Cardiac muscle cell (in vitro differentiated cells and primary cell): Measurements from ENCODE around the gene ATXN1L. TPM values are rescaled to one million over a fixed set of nuclear protein-coding genes. Genes with fewer than 3 reads are reported as not detected.

Source experiments
- polyA plus RNA-seq: library from polyadenylated mRNA; unstranded; fragments of >200 nt; fragmentation: Nextera tagmentation; extraction: Ambion mirVana; gene quantifications from 2 replicates; pipeline ENCODE4 v1.2.1, GENCODE V29; 2016
- total RNA-seq: library from RNA; depleted of rRNA; stranded (reverse); fragments of >200 nt; gene quantifications from 2 replicates; pipeline ENCODE4 v1.2.3, GENCODE V29; 2016

The ATXN1L gene
- total and polyA plus RNA-seq, 2 experiments from 2014 or later: 6.8 to 20.9 TPM

Other genes starting within 250 kb of the ATXN1L start
- not detected in 2 replicates for gene MARVELD3, start 219.8 kb upstream of the ATXN1L start, total RNA-seq
- gene MARVELD3, start 219.8 kb upstream of the ATXN1L start, polyA plus RNA-seq: 0.44 and 0.51 TPM in 2 replicates
- gene PHLPP2, start 121.3 kb upstream of the ATXN1L start, total RNA-seq: 3.5 and 6.7 TPM in 2 replicates
- gene PHLPP2, start 121.3 kb upstream of the ATXN1L start, polyA plus RNA-seq: 1.7 and 4.3 TPM in 2 replicates
- 44.4 and 69.0 TPM in 2 replicates for gene AP1G1, start 37.1 kb upstream of the ATXN1L start, total RNA-seq
- 14.7 and 21.1 TPM in 2 replicates for gene AP1G1, start 37.1 kb upstream of the ATXN1L start, polyA plus RNA-seq
- 24.9 and 25.1 TPM in 2 replicates for gene ZNF821, start 38.2 kb downstream of the ATXN1L start, total RNA-seq
- gene ZNF821, start 38.2 kb downstream of the ATXN1L start, polyA plus RNA-seq: 19.6 and 28.7 TPM in 2 replicates
- 180 and 248 TPM in 2 replicates for gene IST1, start 49.6 kb downstream of the ATXN1L start, total RNA-seq
- 164 and 227 TPM in 2 replicates for gene IST1, start 49.6 kb downstream of the ATXN1L start, polyA plus RNA-seq
- gene PKD1L3, start 154.4 kb downstream of the ATXN1L start, total RNA-seq: 0.04 TPM in 1 of 2 replicates, not detected in the other
- 0.02 TPM in 1 of 2 replicates, not detected in the other for gene PKD1L3, start 154.4 kb downstream of the ATXN1L start, polyA plus RNA-seq
- 10.7 and 11.5 TPM in 2 replicates for gene DHODH, start 162.8 kb downstream of the ATXN1L start, total RNA-seq
- gene DHODH, start 162.8 kb downstream of the ATXN1L start, polyA plus RNA-seq: 10.2 and 11.9 TPM in 2 replicates
- not detected in 2 replicates for gene HP, start 208.5 kb downstream of the ATXN1L start, total RNA-seq
- gene HP, start 208.5 kb downstream of the ATXN1L start, polyA plus RNA-seq: 0.45 TPM in 1 of 2 replicates, not detected in the other
- not detected in 2 replicates for gene HPR, start 217.2 kb downstream of the ATXN1L start, total RNA-seq
- gene HPR, start 217.2 kb downstream of the ATXN1L start, polyA plus RNA-seq: not detected in 2 replicates
- gene TXNL4B, start 247.6 kb downstream of the ATXN1L start, total RNA-seq: 3.6 TPM in 2 replicates
- gene TXNL4B, start 247.6 kb downstream of the ATXN1L start, polyA plus RNA-seq: 2.8 and 5.1 TPM in 2 replicates
- gene DHX38, start 247.9 kb downstream of the ATXN1L start, total RNA-seq: 36.9 and 39.4 TPM in 2 replicates
- 24.8 and 26.2 TPM in 2 replicates for gene DHX38, start 247.9 kb downstream of the ATXN1L start, polyA plus RNA-seq